Measurements from ENCODE around the gene VSIG10. TPM values are rescaled to one million over a fixed set of nuclear protein-coding genes. Genes with fewer than 3 reads are reported as not detected.
A peak's percentile ranks its signal among the peaks of the same experiment; 100 is the strongest.

VSIG10 gene
- total and polyA plus RNA-seq, 2 of the 13 experiments (the other 11 are each of a cell fraction or from before 2014, with no cell fraction given) = 25.6 to 42.5 TPM

GRCh38 chr12:118061011-118061872, 42.6 kb downstream of the VSIG10 start, which contains the start of gene WSB2:
WSB2 (minus strand) TSS chr12:118061179; CDS start chr12:118061048, 131 bp downstream.
- Histone ChIP-seq H3K4me1 (ENCODE audit: insufficient read depth, low read length) (peaks cover 62% of the 10 kb centered on the region), H3K27ac (ENCODE audit: extremely low read length, insufficient read depth, low read length) (peak within 1 kb of the TSS; percentile 81), H2AFZ (ENCODE audit: low read length) (no peak within 1 kb of the TSS), H3K9ac (ENCODE audit: insufficient read depth, low read depth, low read length) (peak within 1 kb of the TSS; percentile 78), H3K4me2 (ENCODE audit: low read depth, low read length) (peak within 1 kb of the TSS; percentile 96), H3K27me3 (ENCODE audit: control insufficient read depth in 1 of 2, insufficient read depth in 2 of 2, low read length in 2 of 2) (no peaks in the 10 kb centered on the region; a peak in 1 of 5 replicates), H4K20me1 (ENCODE audit: insufficient read depth, low read length) (no peaks in the 10 kb centered on the region), H3K36me3 (replicated peaks in 1 of 2; ENCODE audit: control insufficient read depth in 1 of 2, insufficient read depth in 2 of 2, low read length in 2 of 2) (no peaks in the 10 kb centered on the region), H3K4me3 (replicated peaks in 1 of 3; ENCODE audit: insufficient read depth in 1 of 3, low read depth in 2 of 3, low read length in 3 of 3) (peak within 1 kb of the TSS; percentile 69 to 92 (median 86)), H3K9me3 (ENCODE audit: low read length) (no peaks in the 10 kb centered on the region), H3K79me2 (ENCODE audit: insufficient read depth, low read length) (peaks cover 17% of the 10 kb centered on the region)
- intact Hi-C loops (cut with micrococcal nuclease; ENCODE audit: unreplicated experiment) (loop anchor here (1.0 kb wide), 2 partner anchors 9 to 42 kb away; no protein-coding TSS in a partner anchor), in situ Hi-C loops (cut with HindIII; ENCODE audit: extremely low pct_ligation_motif_present, low pct_unique_long_range_greater_than_20kb) (no loop called here)
- no TSS peak for BruUV-seq (replicated peaks)
- ChIA-PET CTCF (ENCODE audit: low intra/inter-chr PET ratio, low total read pairs) (no interaction called here), POLR2A (interaction anchor here (0.6 to 2.0 kb wide), 9 partner anchors 16 to 970 kb away, joined by 3 to 7 read pairs (median 4); partner anchors contain the start of genes SUDS3, TAOK3 and VSIG10)
- DNase-seq (ENCODE audit: low spot score) (no peak), ATAC-seq (peak; percentile 23), FAIRE-seq (no peak)
- WGBS (ENCODE audit: low lambda C conversion rate) = 2% methylated on average over 63 of the region's 76 CpGs
- TF ChIP-seq CENPT (CRISPR knock-in tag; IDR thresholded peaks at IDR 0.05; ENCODE audit: low read depth) (no peak), NRL (CRISPR knock-in tag; IDR thresholded peaks at IDR 0.05; ENCODE audit: borderline replicate concordance) (no peak), HMGA1 (CRISPR knock-in tag; conservative IDR thresholded peaks at IDR 0.05) (no peak), SP5 (CRISPR knock-in tag; IDR thresholded peaks at IDR 0.05; ENCODE audit: borderline replicate concordance, low read depth) (no peak), EHMT2 (IDR thresholded peaks at IDR 0.05; ENCODE audit: borderline replicate concordance, low read depth, low read length) (no peak), MBD4 (IDR thresholded peaks at IDR 0.05; ENCODE audit: borderline replicate concordance, low read length) (no peak), PAXIP1 (CRISPR knock-in tag; conservative IDR thresholded peaks at IDR 0.05) (0 out of 2 replicates have a peak, but pooled peaks have one; percentile 14), CENPX (CRISPR knock-in tag; IDR thresholded peaks at IDR 0.05) (no peak), KAT7 (CRISPR knock-in tag; IDR thresholded peaks at IDR 0.05; ENCODE audit: borderline replicate concordance) (0 out of 2 replicates have a peak, but pooled peaks have one; percentile 5), ARNTL (CRISPR knock-in tag; IDR thresholded peaks at IDR 0.05) (0 out of 2 replicates have a peak, but pooled peaks have one; percentile 26), ELF4 (CRISPR knock-in tag; IDR thresholded peaks at IDR 0.05; ENCODE audit: borderline replicate concordance) (no peak), PTBP1 (IDR thresholded peaks at IDR 0.05; ENCODE audit: low read depth, low read length, poor library complexity, severe bottlenecking) (no peak), BRF2 (CRISPR knock-in tag; IDR thresholded peaks at IDR 0.05) (no peak), ATF7-NPFF (CRISPR knock-in tag; IDR thresholded peaks at IDR 0.05; ENCODE audit: low read depth) (no peak), CCDC6 (CRISPR knock-in tag; IDR thresholded peaks at IDR 0.05) (0 out of 2 replicates have a peak, but pooled peaks have one; percentile 45), KDM5B (CRISPR knock-in tag; IDR thresholded peaks at IDR 0.05; ENCODE audit: borderline replicate concordance) (no peak), FIP1L1 (IDR thresholded peaks at IDR 0.05; ENCODE audit: borderline replicate concordance, insufficient read depth, low read depth, low read length) (no peak), ONECUT2 (CRISPR knock-in tag; IDR thresholded peaks at IDR 0.05) (no peak), NONO (IDR thresholded peaks at IDR 0.05) (no peak), NONO (CRISPR knock-in tag; conservative IDR thresholded peaks at IDR 0.05) (no peak; the same call in 1 of the 2 replicates)
